Measurements from ENCODE around the gene TOMM20.

- no peak for TF ChIP-seq CEBPB (IDR thresholded peaks at IDR 0.05; ENCODE audit: low read depth, low read length)
- TF ChIP-seq CTCF (IDR thresholded peaks at IDR 0.05; ENCODE audit: control extremely low read depth in 1 of 3, insufficient read depth in 1 of 3, low read depth in 1 of 3, low read length in 3 of 3), result no peak
These were observed 17.0 kb upstream of the TOMM20 start for GRCh38 chr1:235145639-235146038.

Data from H1 (cell line).